A673 (cell line): Measurements from ENCODE around the gene DLG2.

Source experiments
- CTCF ChIP-seq: fragments of 300-800, 200-600 bp; sonication (generic); conservative IDR thresholded peaks from 2 replicates; pipeline ENCODE4 v1.5.1; 2017; ENCODE audit warnings: low read depth, mild to moderate bottlenecking, antibody characterized with exemption, low read length, moderate library complexity, mixed read lengths
- EZH2 ChIP-seq: fragments of 200-600 bp; sonication (generic); IDR thresholded peaks from 2 replicates; pipeline ENCODE4 v1.6.1; 2017; ENCODE audit warnings: borderline replicate concordance, low read depth, mild to moderate bottlenecking, mixed read lengths, antibody characterized with exemption, low read length; ENCODE audit not compliant: poor library complexity, severe bottlenecking

GRCh38 chr11:85316967-85317366 is 310.2 kb downstream of the DLG2 start:
- no peak for TF ChIP-seq CTCF
- no peak for TF ChIP-seq EZH2
